Stimulated activated CD4-positive, alpha-beta T cell treated with anti-CD3 and anti-CD28 coated beads, Interleukin-1b, Interleukin-23, amount 100 ng/mL, for 4 hours (primary cell): ENCODE data around the gene MAP3K13.
"Not testable (repeated sequence)": the region's sequence is repeated elsewhere in the genome, so short reads cannot be mapped to it uniquely, and the experiment has no call there.

Source experiments
- DNase-seq, 2 donors: peaks; one replicate each; pipeline ENCODE4 v3.0.0-alpha.2; 2020; ENCODE audit warnings: low read depth in 2 of 2

MAP3K13 gene

GRCh38 chr3:185448107-185448506, 85.2 kb downstream of the MAP3K13 start:
- DNase-seq: no peak

- not testable (repeated sequence) for DNase-seq
Observed at GRCh38 chr3:185451432-185451831, 88.5 kb downstream of the MAP3K13 start.

DNA sequence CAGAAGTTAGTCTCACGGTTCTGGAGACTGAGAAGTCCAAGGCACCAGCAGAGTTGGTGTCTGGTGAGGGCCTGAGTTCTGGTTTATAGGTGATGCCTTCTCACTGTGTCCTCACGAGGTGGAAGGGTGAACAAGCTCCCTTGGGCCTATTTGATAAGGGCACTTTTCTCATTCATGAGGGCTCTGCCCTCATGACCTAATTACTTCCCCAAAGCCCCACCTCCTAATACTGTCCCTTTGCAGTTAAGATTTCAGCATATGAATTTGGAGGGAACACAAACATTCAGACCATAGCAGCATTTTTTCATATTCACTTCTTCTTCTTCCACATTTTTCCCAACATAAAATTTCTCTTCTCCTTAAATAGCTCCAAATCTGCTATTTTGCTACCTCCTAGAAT, 94.4 kb downstream of the MAP3K13 start:
- DNase-seq: no peak

- no peak for DNase-seq
Observed at GRCh38 chr3:185460309-185460708, 97.4 kb downstream of the MAP3K13 start.

GRCh38 chr3:185460719-185461350, 97.9 kb downstream of the MAP3K13 start:
- no peak for DNase-seq

- DNase-seq: no peak
Observed at GRCh38 chr3:185465471-185465870, 102.5 kb downstream of the MAP3K13 start.

DNA sequence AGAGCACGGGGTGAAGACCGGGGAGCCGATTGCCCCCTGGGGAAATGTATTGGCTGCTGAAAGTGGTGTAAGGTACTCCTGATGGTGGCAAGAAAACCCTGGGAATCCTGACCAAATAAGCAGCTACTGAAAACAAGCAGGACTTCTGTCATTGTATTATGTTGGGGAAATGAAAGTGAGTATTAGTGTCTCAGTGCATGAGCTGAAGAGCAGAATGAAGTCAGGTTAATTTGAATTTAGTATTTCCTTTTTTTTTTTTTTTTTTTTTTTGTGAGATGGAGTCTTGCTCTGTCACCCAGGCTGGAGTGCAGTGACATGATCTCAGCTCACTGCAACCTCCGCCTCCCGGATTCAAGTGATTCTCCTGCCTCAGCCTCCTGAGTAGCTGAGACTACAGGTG, 103.2 kb downstream of the MAP3K13 start:
- not testable (repeated sequence) for DNase-seq

DNA sequence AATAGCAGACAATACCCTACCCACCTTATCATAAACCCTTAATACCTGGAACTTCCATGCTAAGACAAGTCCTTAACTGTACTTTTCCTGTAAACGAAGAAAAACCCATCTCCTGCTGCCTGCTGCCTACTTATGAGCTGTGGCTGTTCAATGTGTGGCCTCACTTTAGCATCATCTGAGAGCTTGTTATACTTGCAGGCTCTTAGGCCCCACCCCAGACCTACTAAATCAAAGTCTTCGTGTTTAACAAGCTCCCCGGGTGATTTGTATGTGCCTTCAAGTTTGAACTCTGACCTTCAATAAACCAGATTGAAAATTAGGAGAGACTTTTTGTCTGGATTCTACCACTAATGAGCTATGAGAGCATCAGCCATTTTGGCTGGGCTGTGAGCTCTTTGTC, 106.6 kb downstream of the MAP3K13 start:
- no peak for DNase-seq

- no peak for DNase-seq
Observed at GRCh38 chr3:185470323-185470722, 107.4 kb downstream of the MAP3K13 start.

DNA sequence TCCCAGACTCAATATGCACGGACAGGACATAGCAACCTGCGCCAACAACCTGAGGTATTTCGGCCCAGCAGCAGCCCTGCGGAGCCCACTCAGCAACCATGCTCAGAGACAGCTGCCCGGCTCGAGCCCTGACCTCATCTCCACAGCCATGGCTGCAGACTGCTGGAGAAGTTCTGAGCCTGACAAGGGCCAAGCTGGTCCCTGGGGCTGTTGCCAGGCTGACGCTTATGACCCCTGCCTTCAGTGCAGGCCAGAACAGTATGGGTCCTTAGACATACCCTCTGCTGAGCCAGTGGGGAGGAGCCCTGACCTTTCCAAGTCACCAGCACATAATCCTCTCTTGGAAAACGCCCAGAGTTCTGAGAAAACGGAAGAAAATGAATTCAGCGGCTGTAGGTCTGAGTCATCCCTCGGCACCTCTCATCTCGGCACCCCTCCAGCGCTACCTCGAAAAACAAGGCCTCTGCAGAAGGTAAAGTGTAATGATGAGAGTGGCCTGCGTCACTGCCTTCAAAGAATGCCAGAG, 110.4 kb downstream of the MAP3K13 start:
- DNase-seq: no peak

DNA sequence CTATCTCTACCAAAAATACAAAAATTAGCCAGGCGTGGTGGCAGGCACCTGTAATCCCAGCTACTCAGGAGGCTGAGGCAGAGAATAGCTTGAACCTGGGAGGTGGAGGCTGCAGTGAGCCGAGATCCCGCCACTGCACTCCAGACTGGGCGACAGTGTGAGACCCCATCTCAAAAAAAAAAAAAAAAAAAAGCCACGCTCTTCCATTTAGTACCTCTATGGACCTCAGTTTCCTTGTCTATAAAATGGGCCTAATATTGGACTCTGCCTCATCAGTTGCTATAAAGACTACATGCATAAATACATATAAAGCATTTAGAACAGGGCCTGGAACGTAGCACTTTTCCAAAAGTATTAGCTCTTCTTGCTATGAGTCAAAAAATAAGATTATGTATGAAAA, 112.0 kb downstream of the MAP3K13 start:
- not testable (repeated sequence) for DNase-seq

DNA sequence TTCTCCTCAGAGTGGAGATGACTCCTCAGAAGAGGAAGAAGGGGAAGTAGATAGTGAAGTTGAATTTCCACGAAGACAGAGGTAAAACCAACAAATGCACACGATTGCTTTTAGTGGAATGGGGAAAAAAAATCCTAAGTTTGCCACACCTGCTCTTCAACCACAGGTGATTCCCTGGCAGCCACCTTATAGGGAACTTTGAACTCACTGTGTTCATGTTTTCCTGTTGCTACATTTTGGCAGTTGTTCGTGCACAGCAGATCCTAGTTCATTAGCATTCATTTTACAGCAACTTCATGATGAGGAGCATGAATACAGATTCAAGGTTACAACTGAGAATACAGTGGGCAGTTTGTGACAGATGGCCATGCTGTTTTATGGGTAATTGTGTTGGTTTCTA, 114.4 kb downstream of the MAP3K13 start:
- DNase-seq: no peak

DNA sequence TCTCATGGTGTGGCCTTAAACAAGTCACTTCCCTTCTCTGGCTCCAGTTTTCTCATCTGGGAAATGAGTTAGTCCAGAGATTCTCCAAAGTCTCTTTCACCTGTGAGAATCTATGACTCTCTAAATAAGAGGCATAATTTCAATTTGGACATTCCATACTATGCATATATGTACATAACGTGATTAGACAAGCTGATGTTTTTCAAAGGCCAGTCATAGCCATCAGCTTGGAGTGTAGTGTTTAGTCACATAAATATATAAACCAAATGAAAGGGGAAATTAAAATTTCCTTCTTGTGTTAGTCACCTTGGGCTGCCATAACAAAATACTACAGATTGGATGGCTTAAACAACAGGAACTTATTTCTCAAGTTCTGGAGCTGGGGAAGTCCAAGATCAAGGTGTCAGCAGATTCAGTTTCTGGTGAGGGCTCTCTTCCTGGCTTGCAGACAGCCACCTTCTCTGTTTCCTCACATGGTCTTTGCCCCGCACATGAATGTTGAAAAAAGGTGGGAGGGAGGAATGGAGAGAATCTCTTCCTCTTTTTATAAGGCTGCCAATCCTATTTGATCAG, 116.5 kb downstream of the MAP3K13 start:
- no peak for DNase-seq

DNA sequence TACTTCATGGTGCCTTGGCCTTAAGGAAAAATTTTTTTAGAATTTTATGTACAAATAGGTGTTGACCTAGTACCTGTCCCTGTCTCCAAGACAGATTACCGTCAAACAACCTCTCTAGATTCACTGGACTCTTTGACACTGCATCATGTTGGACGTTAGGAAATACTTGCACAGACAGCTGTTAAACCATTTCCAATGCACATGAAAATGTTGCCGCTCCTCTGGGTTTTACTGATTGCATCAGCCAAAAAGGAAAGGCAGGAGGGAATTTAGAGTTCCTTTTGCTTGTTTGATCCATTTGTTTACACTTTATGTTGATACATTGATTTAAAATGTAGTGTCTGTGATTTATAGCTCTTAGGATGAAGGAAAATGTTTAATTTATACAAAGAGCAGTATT, 121.4 kb downstream of the MAP3K13 start:
- no peak for DNase-seq

GRCh38 chr3:185486394-185486793, 123.5 kb downstream of the MAP3K13 start:
- no peak for DNase-seq

- DNase-seq: no peak
Observed at GRCh38 chr3:185488465-185488864, 125.5 kb downstream of the MAP3K13 start.

- DNase-seq: no peak
Observed at GRCh38 chr3:185489462-185489861, 126.5 kb downstream of the MAP3K13 start.

GRCh38 chr3:185490241-185490640, 127.3 kb downstream of the MAP3K13 start:
- DNase-seq: no peak

- peak; percentile 84 to 88 for DNase-seq
Observed at GRCh38 chr3:185498503-185499396, 135.8 kb downstream of the MAP3K13 start, which contains the start of gene TMEM41A. Gene TMEM41A, minus strand, starts transcription at chr3:185499035. Its CDS starts 74 bp downstream, at chr3:185498961.

DNA sequence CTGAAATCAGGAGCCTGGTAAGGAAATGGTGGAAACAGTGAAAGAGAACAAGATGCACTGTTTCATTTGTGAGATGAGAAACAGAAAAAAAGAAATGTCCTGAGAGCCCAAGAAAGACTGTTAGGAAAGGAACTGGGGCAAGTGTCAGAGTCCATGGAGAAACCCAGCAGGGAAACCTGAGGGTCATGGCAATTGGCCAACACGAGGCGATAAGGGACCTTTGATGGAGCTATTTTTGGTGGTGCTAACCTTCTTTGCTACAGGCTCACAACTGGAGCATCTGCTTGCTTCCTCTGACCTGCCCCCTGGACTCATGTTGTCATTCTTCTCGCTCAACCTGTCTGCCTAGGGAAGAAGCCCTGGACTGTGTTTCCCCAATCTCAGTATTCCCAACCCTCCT, 140.1 kb downstream of the MAP3K13 start:
- no peak for DNase-seq

DNA sequence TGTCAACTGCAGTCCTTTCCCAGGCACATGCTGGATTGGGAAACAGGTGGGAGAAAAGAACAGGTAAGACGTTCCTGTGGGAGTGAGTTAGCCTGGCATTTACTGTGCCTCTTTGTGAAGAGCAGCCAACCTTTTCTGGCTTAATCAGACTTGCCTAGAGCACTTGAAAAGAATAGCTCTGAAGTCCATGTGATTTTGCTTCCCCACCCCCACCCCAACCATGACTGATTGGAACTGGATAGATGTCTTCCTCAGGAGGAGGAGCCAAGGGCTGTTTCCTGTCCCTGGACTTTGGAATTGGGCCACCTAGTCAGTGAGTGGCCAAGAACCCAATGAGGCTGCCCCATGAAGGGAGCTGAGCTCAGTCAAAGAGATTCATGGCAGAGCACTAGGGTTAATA, 140.6 kb downstream of the MAP3K13 start:
- no peak for DNase-seq

GRCh38 chr3:185504636-185505035, 141.7 kb downstream of the MAP3K13 start:
- no peak for DNase-seq
